C4-2B (cell line): ENCODE results near the gene NSD1.
A peak's percentile ranks its signal among the peaks of the same experiment; 100 is the strongest.

Experiments used
- H3K27ac ChIP-seq: fragments of 450-650 bp; 2 replicates; pipeline ENCODE4 v1.5.1; 2017
- CTCF ChIP-seq: fragments of 450-650 bp; conservative IDR thresholded peaks from 2 replicates; pipeline ENCODE4 v1.5.1; 2017; ENCODE audit warnings: mild to moderate bottlenecking
- ZFX ChIP-seq: fragments of 450-650 bp; IDR thresholded peaks from 2 replicates; pipeline ENCODE4 v1.6.1; 2017

The NSD1 gene

DNA sequence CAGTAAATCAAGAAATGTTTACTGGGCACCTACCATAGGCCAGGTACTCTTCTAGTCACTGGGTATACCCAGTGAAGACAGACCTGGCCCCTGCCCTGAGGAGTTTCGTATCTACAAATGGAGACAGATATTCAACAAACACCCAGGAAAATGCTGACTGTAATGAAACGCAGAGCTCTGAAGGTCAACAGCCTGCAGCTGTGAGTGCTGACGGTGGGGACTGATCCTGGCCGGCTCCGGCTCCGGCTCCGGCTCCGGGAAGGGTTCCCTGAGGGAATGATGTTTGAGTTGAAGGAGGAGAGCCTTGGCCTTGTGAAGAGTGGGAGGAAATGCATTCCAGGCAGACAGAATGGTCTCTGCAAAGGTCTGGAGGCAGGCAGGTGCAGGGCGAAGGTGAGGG, 23.8 kb upstream of the NSD1 start:
- TF ChIP-seq CTCF, result no peak
- TF ChIP-seq ZFX, result no peak
- no peak overlapping the region for H3K27ac ChIP-seq

- H3K27ac ChIP-seq, result no peak overlapping the region
- TF ChIP-seq ZFX (no peak), CTCF (peak; percentile 98)
These were observed 21.7 kb upstream of the NSD1 start for GRCh38 chr5:177111720-177112394.

DNA sequence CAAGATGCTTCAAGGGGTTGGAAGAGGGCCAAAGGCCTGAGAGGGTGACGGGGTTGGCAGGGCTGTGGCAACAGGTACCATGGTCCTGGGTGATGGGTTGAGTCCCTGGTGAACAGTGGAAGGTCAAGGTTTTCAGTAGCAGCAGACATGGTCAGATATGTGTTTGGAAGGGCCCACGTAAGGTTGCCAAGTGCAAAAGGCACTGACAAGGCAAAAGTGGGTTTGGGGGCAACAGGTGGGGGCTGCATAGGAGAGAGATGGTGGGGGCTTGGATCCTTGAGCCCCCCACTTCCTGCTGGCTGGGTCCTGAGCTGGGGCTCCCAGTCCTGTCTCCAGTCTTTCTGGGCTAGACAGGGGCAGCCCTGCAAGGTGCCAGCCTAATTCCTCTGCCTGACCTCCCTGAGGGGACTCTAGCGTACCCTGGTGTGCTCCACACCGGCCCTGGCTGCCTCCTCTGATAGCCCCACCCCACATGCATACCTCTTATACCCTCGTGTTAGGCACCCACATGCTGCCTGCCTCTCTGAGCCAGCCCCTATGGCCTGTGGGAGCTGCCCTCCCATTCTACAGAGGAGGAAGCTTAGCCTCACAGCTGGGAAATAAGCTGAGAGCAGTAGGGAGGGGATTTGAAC, 20.9 kb upstream of the NSD1 start:
- no peak overlapping the region for H3K27ac ChIP-seq
- TF ChIP-seq ZFX, result no peak
- TF ChIP-seq CTCF, result no peak

GRCh38 chr5:177113566-177114424, 19.8 kb upstream of the NSD1 start:
- TF ChIP-seq CTCF, result peak; percentile 100
- no peak for TF ChIP-seq ZFX
- no peak overlapping the region for H3K27ac ChIP-seq

DNA sequence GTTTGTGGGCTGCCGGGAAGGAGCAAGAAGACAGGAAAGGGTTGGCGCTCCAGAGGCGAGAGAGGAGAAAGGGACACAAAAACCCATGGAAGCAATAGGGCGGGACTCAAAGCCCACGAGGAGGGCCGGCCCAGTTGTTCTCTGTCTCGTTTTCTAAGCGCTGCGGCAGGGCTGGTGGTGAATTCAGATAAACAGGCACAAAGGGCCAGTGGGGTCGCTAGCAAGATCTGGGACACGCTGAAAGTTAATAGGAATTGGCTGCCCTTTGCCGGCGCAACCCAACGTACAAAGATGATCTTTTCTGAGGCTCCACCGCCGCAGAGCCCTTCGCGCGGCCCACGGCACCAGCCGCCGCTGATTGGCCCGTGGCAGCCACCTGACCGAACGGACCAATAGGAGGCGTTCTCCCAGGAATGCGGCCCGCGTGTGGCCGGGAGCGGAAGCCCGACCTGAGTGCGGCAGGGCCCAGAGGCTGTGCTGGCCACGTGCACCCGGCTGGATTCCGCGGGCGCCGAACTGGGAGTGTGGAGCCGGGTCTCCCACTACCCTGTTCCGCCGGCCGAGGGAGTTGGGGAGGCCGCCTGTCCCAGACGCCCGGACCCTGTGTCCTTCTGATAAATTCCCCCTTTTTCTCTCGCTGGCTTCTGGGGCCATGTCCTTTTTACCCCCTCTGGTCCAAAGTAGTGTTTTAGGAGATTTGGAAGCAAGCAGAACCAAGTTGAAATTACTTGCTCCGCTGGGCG, 16.8 kb upstream of the NSD1 start:
- H3K27ac ChIP-seq, result no peak overlapping the region

DNA sequence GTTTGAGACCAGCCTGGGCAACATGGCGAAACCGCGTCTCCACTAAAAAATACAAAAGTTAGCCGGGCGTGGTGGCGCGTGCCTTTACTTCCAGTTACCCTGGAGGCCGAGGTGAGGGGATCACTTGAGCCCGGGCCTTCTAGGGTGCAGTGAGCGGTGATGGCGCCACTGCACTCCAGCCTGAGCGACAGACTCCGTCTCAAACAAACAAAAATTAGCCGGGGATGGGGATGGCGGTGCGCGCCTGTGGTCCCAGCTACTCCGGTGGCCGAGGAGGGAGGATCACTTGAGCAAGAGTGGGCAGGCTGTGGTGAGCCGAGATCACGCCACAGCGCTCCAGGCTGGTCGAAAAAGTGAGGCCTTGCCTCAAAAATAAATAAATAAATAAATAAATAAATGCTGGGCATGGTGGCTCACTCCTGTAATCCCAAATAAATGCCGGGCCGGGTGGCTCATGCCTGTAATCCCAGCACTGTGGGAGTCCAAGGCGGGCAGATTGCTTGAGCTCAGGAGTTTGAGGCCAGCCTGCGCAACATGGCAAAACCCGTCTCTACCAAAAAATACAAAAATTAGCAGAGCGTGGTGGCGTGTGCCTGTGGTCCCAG, 16.0 kb upstream of the NSD1 start:
- H3K27ac ChIP-seq, result no peak overlapping the region
- TF ChIP-seq CTCF, result no peak
- no peak for TF ChIP-seq ZFX

More for the DNA sequence above, 16.8 kb upstream of the NSD1 start:
- TF ChIP-seq ZFX (no peak), CTCF (no peak)
